ENCODE data around the gene VKORC1.
A peak's percentile ranks its signal among the peaks of the same experiment; 100 is the strongest.

VKORC1 gene

DNA sequence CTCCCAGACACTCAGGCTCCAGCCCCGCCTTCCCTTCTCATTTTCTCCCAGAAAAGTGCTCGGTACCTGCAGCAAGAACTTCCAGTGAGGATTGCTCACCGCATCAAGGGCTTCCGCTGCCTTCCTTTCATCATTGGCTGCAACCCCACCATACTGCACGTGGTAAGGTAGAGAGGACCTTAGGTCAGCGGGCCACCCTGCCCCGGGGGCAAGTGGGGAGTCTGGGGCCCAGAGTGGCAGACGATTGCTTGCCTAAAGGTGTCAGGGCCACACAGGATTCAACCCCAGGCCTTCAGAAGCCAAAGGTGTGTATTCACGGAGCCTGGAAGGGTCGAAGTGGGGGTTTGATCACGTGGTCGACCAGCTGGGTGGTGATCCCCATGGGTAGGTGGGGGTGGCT, 15.0 kb upstream of the VKORC1 start:
- TF ChIP-seq, protein P1, sequence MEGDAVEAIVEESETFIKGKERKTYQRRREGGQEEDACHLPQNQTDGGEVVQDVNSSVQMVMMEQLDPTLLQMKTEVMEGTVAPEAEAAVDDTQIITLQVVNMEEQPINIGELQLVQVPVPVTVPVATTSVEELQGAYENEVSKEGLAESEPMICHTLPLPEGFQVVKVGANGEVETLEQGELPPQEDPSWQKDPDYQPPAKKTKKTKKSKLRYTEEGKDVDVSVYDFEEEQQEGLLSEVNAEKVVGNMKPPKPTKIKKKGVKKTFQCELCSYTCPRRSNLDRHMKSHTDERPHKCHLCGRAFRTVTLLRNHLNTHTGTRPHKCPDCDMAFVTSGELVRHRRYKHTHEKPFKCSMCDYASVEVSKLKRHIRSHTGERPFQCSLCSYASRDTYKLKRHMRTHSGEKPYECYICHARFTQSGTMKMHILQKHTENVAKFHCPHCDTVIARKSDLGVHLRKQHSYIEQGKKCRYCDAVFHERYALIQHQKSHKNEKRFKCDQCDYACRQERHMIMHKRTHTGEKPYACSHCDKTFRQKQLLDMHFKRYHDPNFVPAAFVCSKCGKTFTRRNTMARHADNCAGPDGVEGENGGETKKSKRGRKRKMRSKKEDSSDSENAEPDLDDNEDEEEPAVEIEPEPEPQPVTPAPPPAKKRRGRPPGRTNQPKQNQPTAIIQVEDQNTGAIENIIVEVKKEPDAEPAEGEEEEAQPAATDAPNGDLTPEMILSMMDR (IDR thresholded peaks at IDR 0.05) = no peak
- Histone ChIP-seq H3K4me3 (peak overlapping the region in 1 of 2 donors; percentile 88), H3K36me3 (peaks cover 19 to 37% (median 33%) of the 10 kb centered on the region in 3 donors), H3K27ac (peak overlapping the region in 1 of 2 donors; percentile 98), H3K9me3 (no peaks in the 10 kb centered on the region), H3K27me3 (no peaks in the 10 kb centered on the region), H3K4me1 (peaks cover 0 to 40% (median 17%) of the 10 kb centered on the region in 4 donors)
- intact Hi-C loops (cut with DNase I; ENCODE audit: low total_unique reads) = no loop called here
- DNase-seq = no peak

DNA sequence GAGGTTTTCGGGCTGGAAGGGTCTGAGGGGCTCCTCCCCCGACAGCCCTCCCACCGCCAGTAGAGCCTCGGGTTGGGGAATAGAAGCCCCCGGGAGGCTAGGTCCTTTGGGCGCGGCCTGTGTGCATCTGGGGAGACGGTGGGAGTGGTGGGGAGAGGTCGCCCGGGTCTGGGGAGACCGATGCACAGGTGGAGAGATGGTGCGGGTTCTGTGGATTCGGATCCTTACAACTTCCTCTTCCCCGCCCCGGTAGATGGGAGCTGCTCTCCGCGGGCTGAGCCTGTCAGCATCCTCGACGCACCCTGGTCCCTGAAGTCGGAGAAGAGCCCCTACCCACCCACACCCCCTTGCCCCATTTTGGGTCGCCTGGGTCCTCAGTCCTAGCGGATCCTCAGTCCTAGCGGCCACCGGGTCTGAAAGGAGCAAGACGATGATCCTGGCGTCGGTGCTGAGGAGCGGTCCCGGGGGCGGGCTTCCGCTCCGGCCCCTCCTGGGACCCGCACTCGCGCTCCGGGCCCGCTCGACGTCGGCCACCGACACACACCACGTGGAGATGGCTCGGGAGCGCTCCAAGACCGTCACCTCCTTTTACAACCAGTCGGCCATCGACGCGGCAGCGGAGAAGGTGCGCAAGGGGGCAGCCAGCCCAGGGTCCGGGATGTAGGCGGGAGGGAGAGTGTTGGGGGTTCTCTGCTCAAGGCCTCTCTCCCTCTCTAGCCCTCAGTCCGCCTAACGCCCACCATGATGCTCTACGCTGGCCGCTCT, 14.4 kb upstream of the VKORC1 start:
- no peak for DNase-seq
- peaks cover 19 to 37% (median 33%) of the 10 kb centered on the region in 3 donors for H3K36me3 ChIP-seq
- no peaks in the 10 kb centered on the region for H3K9me3 ChIP-seq
- peaks cover 0 to 40% (median 17%) of the 10 kb centered on the region in 4 donors for H3K4me1 ChIP-seq
- intact Hi-C loops (cut with DNase I; ENCODE audit: low total_unique reads) = no loop called here
- TF ChIP-seq, protein P1 (IDR thresholded peaks at IDR 0.05) = no peak
- H3K4me3 ChIP-seq = peak overlapping the region; percentile 88 to 93
- no peaks in the 10 kb centered on the region for H3K27me3 ChIP-seq
- peak overlapping the region; percentile 94 to 98 for H3K27ac ChIP-seq

DNA sequence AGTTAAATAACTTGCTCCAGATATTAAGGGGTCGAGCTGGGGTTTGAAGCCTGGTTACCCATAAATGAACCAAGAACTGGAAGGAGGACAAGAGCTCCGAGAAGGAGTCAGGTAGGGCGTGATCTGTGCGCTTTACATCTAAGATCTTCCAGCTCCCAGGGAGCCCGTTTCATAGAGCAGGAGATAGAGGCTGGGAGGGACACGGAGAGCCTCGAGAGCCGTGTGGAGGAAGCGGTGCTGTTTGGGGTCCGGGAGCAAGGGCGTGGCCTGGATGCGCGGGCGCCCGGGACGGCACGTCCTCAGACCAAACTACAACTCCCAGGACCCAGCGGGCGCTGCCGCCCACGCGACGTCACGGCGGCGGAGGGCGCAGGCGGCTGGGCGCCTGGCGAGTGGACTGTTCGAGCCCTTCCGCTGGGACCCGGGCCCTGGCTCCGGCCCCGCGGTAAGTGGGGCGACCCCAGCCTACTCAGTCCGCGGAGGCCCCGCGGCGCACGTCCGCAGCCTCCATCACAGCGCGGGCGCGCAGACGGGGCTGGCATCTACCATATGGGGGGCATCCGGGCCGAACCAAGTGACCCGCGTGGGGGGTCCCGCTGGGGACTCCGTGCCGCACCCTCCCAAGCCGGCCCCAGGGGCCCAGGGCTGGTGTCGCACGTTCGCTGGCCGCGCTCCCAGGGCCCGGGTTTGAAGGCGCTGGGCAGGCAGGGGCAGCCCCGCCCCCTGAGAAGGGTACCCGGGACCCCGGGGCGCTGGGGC, 13.6 kb upstream of the VKORC1 start, which contains the start of gene BCKDK:
TSS of gene BCKDK (plus strand) at position 352 of the 759 bp plus-strand sequence. CDS start 838 bp downstream, outside the sequence.
- Histone ChIP-seq H3K4me1 (peaks cover 0 to 34% (median 17%) of the 10 kb centered on the region in 4 donors), H3K36me3 (peaks cover 19 to 37% (median 33%) of the 10 kb centered on the region in 3 donors), H3K27ac (peak within 1 kb of the TSS; percentile 94 to 98), H3K27me3 (no peaks in the 10 kb centered on the region), H3K9me3 (no peaks in the 10 kb centered on the region), H3K4me3 (peak within 1 kb of the TSS; percentile 88 to 93)
- intact Hi-C loops (cut with DNase I; ENCODE audit: low total_unique reads) = no loop called here
- peak; percentile 66 to 86 for DNase-seq
- TF ChIP-seq, protein P1 (IDR thresholded peaks at IDR 0.05) = no peak

DNA sequence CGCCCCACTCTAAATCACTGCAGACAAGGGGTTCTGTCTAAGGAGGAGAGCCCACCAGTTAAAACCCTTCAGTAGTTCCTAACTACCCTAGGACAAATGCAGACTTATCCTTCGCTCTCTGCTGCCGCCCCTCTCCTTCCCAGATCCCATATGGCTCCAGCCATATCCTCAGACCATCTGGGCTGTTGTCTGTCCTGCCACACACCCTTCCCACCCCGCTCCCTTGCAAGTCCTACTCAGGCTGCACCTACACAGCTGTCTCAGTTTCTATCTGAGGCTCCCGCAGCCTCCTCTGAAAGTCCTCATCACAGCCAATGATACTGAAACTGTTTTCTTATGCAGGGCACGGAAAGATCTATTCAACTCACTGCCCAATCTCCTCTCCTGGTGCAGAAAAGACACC, 12.9 kb upstream of the VKORC1 start:
- no peaks in the 10 kb centered on the region for H3K9me3 ChIP-seq
- peaks cover 19 to 30% (median 30%) of the 10 kb centered on the region in 3 donors for H3K36me3 ChIP-seq
- DNase-seq = no peak
- intact Hi-C loops (cut with DNase I; ENCODE audit: low total_unique reads) = no loop called here
- peak overlapping the region; percentile 94 to 98 for H3K27ac ChIP-seq
- TF ChIP-seq, protein P1 (IDR thresholded peaks at IDR 0.05) = no peak
- H3K4me1 ChIP-seq = peaks cover 0 to 27% (median 17%) of the 10 kb centered on the region in 4 donors
- no peaks in the 10 kb centered on the region for H3K27me3 ChIP-seq
- H3K4me3 ChIP-seq = no peak overlapping the region

DNA sequence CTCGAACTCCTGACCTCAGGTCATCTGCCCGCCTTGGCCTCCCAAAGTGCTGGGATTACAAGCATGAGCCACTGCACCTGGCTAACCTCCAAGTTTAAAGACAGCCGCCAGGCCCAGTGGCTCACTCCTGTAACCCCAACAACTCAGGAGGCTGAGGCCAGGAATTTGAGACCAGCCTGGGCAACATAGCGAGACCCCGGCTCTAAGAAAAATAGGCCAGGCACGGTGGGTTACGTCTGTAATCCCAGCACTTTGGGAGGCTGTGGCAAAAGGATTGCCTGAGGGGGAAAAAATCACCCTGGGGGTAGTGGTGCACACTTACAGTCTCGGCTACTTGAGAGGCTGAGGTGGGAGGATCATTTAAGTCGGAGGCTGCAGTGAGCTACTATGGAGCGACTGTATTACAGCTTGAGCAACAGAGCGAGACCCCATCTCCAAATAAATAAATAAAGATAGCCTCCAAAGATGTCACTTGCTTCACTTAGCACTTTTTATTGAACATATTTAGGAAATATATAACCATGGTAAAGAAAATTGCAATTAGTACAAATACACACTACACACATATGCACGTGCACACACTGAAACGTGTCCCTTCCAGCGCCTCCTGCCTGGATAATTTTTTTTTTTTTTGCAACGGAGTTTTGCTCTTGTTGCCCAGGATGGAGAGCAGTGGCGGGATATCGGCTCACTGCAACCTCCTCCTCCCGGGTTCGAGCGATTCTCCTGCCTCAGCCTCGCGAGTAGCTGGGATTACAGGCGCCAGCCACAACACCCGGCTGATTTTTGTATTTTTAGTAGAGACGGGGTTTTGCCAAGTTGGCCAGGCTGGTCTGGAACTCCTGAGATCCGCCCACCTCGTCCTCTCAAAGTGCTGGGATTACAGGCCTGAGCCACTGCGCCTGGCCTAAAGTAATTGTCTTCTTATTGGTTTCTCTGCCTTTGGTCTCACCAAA, 12.2 kb upstream of the VKORC1 start:
- H3K27ac ChIP-seq = no peak overlapping the region
- intact Hi-C loops (cut with DNase I; ENCODE audit: low total_unique reads) = no loop called here

More for the DNA sequence above, 12.2 kb upstream of the VKORC1 start:
- no peak for DNase-seq
- H3K4me3 ChIP-seq = no peak overlapping the region
- H3K4me1 ChIP-seq = peaks cover 0 to 23% (median 16%) of the 10 kb centered on the region in 4 donors
- H3K36me3 ChIP-seq = peaks cover 13 to 23% (median 23%) of the 10 kb centered on the region in 3 donors
- no peaks in the 10 kb centered on the region for H3K9me3 ChIP-seq
- TF ChIP-seq, protein P1 (IDR thresholded peaks at IDR 0.05) = no peak
- H3K27me3 ChIP-seq = no peaks in the 10 kb centered on the region

Data from tibial artery (tissue), 4 donors.